Measurements from ENCODE around the gene ZNF273.

Gene ZNF273

GRCh38 chr7:64877714-64878610 lies 25.1 kb upstream of the ZNF273 start:
- DNase-seq = no peak

GRCh38 chr7:64878684-64879083 lies 24.4 kb upstream of the ZNF273 start:
- DNase-seq = no peak

GRCh38 chr7:64879086-64879730 lies 23.9 kb upstream of the ZNF273 start:
- no peak for DNase-seq

- DNase-seq = no peak
Measured at GRCh38 chr7:64879800-64880199, 23.3 kb upstream of the ZNF273 start.

- DNase-seq = no peak
Measured at GRCh38 chr7:64880322-64881297, 22.5 kb upstream of the ZNF273 start.

GRCh38 chr7:64881461-64882287 lies 21.4 kb upstream of the ZNF273 start:
- DNase-seq = no peak

GRCh38 chr7:64882341-64883112 lies 20.5 kb upstream of the ZNF273 start:
- no peak for DNase-seq

- DNase-seq = no peak
Measured at GRCh38 chr7:64883113-64883905, 19.8 kb upstream of the ZNF273 start.

- DNase-seq = no peak
Measured at GRCh38 chr7:64884085-64884912, 18.8 kb upstream of the ZNF273 start.

- no peak for DNase-seq
Measured at GRCh38 chr7:64884913-64885370, 18.1 kb upstream of the ZNF273 start.

- DNase-seq = no peak
Measured at GRCh38 chr7:64885520-64886240, 17.4 kb upstream of the ZNF273 start.

- no peak for DNase-seq
Measured at GRCh38 chr7:64886956-64887545, 16.0 kb upstream of the ZNF273 start.

- peak in 1 of 2 donors; percentile 5 for DNase-seq
Measured at GRCh38 chr7:64887756-64888508, 15.1 kb upstream of the ZNF273 start.

- no peak for DNase-seq
Measured at GRCh38 chr7:64888561-64888900, 14.5 kb upstream of the ZNF273 start.

- peak; percentile 35 to 53 for DNase-seq
Measured at GRCh38 chr7:64888901-64889685, 14.0 kb upstream of the ZNF273 start.

- no peak for DNase-seq
Measured at GRCh38 chr7:64889686-64890162, 13.3 kb upstream of the ZNF273 start.
